CD1c-positive myeloid dendritic cell (primary cell): ENCODE measurements around the gene RUSF1.
A peak's percentile ranks its signal among the peaks of the same experiment; 100 is the strongest.
"Not testable (repeated sequence)": the region's sequence is repeated elsewhere in the genome, so short reads cannot be mapped to it uniquely, and the experiment has no call there.

Source experiments
- DNase-seq: peaks from one replicate; pipeline ENCODE4 v3.0.0-alpha.2; 2016; ENCODE audit errors: extremely low spot score

Gene RUSF1

DNA sequence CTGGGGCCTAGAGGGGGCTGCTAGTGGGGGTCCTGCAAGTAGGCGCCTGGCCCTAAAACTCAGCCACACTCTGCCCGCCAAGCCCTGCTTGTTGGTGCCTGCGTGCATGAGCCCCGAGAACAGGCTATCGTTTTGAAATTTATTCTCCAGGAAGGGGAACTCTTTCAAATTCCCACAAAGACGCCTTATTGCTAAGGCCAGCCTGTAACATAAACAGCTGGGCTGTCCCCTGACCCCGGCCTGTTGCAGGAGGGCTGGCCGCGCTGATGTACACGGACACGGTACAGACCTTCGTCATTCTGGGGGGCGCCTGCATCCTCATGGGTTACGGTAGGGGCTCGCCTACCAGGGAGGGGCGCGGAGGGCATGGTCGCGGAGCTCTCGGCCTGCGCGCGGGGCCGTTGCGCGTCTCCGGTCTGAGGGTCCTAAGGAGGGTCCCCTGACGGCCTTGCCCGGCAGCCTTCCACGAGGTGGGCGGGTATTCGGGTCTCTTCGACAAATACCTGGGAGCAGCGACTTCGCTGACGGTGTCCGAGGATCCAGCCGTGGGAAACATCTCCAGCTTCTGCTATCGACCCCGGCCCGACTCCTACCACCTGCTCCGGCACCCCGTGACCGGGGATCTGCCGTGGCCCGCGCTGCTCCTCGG, 21.0 kb downstream of the RUSF1 start:
- peak; percentile 32 for DNase-seq

DNA sequence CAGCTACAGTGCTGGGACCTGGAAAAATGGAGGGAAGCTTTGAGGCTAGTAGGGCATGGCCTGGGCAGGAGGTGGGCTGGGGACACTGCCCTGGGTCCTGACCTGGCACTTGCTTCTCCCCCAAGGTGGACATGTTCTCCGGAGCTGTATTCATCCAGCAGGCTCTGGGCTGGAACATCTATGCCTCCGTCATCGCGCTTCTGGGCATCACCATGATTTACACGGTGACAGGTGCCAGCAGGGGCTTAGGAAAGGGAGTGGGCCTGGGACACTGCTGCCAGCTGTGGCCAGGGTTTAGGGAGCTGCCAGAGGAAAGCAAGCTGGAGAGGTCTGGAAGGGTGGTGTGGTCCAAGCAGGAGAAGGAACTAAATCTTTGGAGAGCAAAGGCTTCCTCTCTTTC, 22.1 kb downstream of the RUSF1 start:
- no peak for DNase-seq

DNA sequence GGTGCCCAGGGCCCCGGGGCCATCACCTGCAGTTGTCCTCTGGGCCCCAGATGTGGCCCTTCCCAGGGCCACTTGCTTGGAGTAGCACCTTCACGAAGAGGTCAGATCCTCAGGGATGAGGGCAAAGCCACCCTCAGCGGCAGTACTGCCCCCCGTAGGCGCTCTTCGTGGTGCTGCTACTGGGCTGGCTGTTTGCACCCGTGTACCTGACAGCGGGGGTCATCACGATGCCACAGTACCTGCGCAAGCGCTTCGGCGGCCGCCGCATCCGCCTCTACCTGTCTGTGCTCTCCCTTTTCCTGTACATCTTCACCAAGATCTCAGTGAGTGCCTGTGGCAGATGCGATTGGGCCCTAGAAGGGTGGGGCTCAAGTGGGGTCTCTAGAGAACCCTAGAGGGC, 22.6 kb downstream of the RUSF1 start:
- no peak for DNase-seq

DNA sequence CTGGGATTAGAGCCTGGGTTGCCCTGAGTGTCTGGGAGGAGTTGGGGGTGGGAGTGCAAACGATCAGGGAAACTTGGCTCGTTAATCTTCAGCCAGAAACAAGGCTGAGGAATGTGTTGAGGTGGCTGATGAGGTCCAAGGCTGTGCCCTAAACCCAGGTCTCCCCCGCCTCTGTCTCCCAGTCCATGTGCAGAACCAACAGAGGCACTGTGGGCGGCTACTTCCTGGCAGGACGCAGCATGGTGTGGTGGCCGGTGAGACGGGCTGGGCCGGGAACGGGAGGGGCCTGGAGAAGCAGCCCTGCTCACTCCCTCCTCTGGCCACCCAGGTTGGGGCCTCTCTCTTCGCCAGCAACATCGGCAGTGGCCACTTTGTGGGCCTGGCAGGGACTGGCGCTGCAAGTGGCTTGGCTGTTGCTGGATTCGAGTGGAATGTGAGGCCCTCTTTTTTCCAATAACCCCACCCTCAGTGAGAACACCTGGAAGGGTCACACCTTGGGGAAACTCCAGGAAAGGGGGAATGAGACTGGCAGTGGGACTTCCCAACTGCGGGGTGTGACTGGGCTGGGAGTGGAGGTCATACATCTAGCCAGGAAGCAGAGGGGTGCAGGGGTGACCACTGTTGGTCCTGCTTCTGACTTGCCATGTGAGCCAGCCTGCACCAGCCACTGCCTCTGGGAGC, 23.6 kb downstream of the RUSF1 start:
- no peak for DNase-seq

DNA sequence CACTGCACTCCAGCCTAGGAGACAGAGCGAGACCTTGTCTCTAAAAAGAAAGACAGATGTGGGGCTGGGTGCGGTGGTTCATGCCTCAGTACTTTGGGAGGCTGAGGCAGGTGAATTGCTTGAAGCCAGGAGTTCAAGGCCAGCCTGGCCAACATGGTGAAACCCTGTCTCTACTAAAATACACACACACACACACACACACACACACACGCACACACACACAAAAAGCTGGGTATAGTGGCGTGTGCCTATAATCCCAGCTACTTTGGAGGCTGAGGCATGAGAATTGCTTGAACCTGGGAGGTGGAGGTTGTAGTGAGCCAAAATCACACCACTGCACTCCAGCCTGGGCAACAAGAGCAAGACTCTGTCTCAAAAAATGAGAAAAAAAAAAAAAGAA, 24.1 kb downstream of the RUSF1 start:
- DNase-seq = not testable (repeated sequence)

DNA sequence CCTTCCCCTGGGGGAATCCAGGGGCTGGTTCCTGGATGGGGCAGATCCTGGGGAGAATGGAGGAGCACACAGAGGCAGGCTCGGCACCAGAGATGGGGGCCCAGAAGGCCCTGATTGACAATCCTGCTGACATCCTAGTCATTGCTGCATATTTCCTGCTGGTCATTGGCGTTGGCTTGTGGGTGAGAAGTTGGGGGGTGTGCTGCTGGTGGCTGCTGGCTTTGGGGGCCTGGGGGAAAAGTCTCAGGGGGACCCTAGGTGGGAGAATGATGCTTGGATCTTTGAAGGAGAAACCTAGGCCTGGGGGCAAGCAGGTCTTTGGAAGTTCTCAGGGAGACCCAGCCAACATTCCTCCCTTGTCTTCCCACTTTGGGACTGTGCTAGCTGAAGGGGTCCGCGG, 25.1 kb downstream of the RUSF1 start, which contains the start of gene SLC5A2:
TSS of gene SLC5A2 (plus strand) at position 43 of the 400 bp plus-strand sequence. CDS start at position 57, 14 bp downstream.
- no peak for DNase-seq

DNA sequence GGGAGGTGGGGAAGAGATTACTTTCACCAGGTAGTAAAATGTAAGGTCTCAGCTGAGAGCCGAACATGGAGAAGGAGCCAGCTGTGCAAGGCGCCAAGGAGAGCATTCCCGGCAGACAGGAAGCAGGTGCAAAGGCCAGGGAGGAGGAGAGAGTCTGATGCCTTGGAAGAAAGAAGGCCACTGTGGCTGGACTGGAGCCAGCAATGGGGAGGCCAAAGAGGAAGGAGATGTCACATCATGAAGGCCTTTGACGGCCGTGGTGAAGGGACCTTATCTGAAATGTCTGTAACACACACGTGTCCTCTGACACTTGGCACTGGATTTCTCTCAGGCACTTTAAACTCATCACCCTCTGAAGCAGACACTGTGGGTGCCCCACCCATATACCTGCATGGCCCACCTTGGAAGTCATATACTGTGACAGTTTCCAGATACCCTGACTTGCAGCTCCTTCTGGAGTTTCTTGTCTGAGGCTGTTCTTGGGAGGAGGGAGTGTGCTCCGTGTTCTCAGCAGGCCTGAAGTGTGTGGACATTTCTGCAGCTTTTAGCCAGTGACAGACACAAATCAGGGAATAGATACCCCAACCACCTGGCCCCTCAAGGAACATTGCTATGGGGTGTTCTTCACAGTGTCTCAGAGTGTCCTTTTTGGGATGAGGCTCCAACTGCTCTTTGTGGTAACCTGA, 27.2 kb downstream of the RUSF1 start:
- peak; percentile 13 for DNase-seq

DNA sequence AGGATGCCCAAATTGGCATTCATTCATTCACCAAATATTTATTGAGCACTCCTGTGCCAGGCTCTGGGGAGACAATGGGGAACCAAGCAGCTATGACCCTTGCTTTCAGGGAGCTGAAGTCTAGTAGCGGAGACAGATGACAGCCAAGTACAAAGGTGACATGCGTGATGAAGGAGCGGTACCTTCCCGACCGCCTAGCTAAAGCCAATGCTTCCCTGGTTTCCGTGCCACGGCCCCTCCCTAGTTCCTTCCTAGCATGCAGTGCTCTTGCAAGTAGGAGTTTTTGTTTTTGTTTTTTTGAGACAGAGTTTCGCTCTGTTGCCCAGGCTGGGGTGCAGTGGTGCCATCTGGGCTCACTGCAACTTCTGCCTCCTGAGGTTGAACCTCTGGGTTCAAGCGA, 28.4 kb downstream of the RUSF1 start:
- no peak for DNase-seq

DNA sequence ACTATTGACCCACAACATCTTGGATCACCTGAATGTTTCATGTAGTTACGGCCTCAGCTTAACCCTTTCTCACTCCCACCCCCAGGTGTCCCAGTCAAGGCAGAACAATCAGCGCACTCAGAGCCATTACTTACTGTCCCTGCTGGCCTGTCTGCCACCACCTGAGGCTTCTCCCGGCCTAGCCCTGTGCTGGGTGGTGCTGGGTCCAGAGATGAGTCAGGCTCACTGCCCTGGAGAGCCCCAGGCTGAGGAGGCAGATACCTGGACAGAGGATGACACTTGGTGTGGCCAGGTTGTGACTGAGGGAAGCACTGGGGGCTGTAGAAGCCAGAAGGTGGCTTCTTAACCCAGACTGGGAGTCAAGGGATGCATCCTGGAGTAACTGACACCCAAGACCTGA, 29.2 kb downstream of the RUSF1 start:
- DNase-seq = no peak

DNA sequence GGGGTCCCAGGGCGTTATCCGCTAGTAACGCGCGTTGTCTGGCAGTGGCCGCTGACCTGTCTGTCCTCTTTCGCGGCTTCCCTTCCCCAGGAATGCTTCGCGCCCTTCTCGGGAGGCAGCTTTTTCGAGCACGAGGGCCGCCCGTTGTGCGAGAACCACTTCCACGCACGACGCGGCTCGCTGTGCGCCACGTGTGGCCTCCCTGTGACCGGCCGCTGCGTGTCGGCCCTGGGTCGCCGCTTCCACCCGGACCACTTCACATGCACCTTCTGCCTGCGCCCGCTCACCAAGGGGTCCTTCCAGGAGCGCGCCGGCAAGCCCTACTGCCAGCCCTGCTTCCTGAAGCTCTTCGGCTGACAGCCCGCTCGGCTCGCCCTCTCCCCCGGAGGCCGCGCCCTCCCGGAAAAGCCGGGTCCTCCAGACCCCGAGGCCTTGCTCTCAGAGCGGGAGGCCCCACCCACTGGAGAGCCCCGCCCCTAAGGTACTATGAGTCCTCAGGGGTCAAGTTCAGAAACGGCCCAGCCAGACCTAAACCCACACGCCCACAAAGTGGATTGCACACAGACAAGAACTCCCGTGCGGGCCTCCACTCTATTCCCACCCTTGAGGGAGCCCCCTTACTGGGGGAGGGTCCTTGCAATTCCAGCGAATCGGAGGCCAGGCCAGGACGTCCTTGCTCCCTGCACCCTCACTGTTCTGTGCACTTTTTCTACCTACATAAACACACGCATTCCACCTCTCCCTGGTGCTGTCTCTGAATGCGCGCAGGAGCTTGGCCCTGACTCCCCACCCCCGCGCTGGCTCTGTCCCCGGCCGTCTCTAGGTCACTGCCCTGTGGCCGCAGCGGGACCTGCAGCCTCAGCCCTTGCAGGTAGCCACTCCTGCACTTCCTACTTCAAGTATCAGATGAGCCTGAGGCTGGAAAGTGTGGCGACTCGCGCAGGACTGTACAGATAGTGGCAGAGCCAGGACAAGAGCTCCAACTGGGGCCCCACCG, 30.7 kb downstream of the RUSF1 start:
- DNase-seq = peak; percentile 23

DNA sequence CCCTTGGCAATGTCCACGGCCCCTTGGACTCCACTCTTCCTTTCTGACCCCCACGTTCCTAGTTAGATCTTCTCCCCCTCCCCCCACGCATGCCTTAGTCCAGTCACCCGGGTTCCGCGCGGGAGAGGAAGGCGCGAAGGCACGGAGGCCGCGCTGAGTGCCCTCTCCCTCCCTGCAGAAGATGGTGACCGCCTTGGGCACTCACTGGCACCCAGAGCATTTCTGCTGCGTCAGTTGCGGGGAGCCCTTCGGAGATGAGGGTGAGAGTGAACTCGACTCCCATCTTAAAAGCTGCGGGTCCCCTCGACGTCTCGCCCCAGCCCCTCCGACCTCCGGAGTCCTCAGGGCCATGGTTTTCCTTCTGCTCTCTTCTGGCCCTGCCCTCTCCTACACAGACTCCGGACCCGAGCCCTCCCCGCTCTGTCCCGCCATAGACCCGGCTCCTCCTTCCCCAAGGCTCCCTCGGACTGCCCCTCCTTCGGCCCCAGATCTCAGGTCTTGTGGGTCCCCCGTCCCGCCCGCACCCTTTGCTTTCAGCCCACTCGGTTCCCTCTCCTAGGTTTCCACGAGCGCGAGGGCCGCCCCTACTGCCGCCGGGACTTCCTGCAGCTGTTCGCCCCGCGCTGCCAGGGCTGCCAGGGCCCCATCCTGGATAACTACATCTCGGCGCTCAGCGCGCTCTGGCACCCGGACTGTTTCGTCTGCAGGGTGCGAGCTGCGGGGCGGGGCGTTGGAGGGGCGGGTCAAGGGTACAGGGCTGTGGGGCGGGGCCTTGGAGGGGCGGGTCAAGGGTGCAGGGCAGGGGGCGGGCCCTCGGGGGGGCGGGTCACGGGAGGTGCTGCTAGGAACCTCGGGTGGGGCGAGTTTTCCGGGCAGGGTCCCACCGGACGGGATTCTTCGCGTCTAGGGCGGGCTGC, 31.6 kb downstream of the RUSF1 start:
- DNase-seq = peak; percentile 71

DNA sequence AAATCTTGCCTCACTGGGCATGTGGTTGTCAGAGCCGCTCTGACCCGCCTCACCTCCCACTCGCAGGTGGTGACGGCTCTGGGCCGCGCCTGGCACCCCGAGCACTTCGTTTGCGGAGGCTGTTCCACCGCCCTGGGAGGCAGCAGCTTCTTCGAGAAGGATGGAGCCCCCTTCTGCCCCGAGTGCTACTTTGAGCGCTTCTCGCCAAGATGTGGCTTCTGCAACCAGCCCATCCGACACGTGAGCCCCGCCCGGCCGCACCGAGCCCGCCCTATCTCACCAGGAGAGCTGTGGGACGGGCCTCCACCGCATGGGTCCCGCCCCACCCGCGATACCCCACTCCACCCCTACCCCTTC, 32.3 kb downstream of the RUSF1 start:
- no peak for DNase-seq

DNA sequence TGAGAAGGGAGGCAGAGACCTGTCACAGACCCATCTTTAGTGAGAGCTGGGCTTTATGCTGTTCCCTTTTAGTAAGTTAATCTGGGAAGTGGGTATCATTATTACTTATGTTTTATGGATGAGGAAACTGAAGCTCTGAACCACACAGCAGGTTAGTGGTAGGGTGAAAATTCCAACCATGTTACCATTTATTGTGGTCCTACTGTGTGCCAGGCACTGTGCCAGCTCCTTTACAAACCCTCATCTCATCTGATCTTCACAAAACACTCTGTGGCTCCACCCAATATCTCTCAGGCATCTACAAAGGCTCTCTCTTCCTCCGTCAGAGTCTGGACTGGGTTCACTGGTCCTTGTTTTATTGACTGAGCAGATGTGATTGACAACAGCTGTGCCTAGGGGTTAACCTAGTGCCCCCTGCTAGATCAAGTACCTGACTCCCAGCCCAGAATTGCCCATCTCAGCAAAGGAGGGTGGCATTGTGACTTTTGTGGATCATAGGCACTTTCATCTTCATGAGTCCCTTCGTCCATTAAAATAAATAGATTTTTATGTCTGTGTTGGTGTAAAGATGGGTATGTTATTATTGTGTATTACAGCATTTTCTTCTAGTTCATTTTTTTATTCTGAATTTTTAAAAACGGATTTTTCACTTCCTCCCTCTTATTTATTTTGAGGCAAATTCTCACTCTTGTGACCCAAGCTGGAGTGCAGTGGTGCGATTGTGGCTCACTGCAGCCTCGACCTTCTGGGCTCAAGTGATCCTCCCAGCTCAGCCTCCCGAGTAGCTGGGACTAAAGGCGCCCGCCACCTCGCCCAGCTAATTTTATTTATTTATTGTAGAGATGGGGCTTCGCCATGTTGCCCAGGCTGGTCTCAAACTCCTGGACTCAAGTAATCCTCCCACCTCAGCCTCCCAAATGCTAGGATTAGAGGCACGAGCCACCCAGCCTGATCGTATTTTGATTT, 33.1 kb downstream of the RUSF1 start:
- DNase-seq = no peak

DNA sequence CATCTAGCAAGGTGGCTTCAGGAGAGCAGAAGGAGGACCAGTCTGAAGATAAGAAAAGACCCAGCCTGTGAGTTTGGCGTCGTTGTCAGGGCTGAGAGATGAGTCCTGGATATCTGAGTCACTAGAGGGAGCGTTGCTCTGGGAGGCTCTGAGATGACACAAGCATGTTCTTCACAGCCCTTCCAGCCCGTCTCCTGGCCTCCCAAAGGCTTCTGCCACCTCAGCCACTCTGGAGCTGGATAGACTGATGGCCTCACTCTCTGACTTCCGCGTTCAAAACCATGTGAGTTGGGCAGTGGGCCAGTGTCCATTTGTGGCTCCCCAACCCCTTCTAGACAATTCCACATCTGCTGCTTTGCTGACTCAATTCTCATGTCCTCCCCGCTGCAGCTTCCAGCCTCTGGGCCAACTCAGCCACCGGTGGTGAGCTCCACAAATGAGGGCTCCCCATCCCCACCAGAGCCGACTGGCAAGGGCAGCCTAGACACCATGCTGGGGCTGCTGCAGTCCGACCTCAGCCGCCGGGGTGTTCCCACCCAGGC, 33.9 kb downstream of the RUSF1 start:
- no peak for DNase-seq

DNA sequence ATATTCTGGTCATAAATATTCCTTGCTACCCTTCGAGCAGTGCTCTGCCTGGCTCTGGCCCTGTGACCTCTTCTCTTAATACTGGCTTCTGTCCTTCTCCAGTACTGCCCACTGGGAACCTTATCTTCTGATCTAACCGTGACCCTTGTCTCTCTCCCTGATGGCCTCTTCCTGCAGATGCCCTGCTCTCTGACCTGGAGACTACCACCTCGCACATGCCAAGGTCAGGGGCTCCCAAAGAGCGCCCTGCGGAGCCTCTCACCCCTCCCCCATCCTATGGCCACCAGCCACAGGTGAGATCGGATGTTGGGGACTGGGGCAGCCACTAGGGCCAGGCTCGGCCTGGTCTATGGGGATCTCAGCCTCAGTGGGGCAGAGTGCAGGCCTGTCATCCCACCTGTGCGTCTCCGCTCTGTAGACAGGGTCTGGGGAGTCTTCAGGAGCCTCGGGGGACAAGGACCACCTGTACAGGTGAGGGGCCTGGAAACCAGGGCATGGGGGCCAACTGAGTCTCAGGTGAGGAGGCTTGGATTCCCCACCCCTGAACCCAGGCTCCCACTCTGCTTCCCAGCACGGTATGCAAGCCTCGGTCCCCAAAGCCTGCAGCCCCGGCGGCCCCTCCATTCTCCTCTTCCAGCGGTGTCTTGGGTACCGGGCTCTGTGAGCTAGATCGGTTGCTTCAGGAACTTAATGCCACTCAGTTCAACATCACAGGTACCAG, 34.8 kb downstream of the RUSF1 start:
- DNase-seq = no peak

DNA sequence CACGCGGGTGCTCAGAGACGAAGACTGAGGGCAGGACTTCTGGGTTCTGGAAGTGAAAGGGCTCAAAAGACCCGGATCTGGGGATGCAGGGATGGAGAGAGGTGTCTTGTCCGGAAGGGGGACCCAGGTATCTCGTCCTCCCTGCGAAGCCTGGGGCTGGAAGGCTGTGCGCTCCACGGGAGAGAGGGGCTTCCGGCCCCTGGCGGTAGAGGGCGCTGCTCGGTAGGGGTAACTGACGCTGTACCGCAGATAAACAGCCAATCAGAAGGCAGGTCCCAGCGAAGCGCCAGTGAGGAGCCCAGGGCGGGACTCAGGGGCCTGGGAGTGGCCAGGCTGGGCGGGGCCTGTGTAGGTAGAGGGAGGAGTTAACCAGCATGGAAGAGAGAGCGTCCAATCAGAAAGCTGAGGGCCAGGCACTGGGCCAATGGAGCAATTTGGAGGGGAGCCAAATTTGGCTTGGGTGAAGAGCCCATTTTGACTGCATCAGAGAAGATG, 35.4 kb downstream of the RUSF1 start:
- DNase-seq = peak; percentile 39

DNA sequence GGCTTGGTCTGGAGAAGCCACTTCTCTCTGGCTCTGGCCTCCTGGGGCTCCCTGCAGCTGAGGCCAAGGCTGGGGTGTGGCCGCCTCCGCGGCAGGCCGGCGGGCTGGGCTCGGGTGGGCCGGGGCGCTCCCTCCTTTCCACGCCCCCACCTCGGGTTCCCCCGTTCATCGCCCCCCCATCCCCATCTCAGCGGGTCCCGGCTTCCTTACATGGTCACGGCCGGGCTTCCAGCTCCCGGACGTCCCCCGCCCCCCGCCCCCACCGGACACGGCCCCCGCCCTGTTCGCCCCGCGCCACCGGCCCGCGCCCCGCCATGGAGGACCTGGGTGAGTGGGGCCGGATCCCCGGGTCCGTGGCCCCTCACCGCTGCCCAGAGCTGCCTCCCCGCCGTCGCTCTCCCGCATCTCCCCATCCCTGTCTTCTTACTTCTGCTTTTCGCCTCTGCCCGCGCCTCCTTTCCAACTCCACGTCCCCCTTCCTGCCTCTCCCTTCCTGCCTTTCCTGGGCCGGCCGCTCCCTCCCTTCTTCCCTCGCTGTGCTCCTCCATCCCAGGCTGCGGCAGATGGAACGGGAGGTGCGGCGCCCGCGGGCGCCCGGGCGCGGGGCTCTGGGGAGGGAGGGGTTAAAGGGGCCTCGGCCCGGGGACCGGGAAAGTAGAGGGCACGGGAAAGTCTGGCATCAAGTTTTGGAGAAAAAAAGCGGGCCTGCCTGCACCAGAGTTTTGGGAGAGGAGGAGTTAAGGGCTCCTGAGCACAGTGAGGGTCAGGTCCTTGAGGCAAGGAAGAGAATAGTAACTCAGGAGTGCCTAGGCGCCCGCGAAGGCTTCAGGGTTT, 36.1 kb downstream of the RUSF1 start, which contains the start of gene TGFB1I1:
TSS of gene TGFB1I1 (plus strand) at position 278 of the 834 bp plus-strand sequence. CDS start at position 315, 37 bp downstream.
- no peak for DNase-seq
